HCT116 (cell line): Measurements from ENCODE around the gene COL9A3. TPM values are rescaled to one million over a fixed set of nuclear protein-coding genes. Genes with fewer than 3 reads are reported as not detected.

Source experiments
- ATAC-seq: fragments of 200-7000 bp; cut with Tn5 transposase; 2 replicates; pipeline ENCODE4 v1.9.1; 2020; ENCODE audit warnings: mild to moderate bottlenecking, moderate library complexity
- BruUV-seq: library from RNA; stranded (reverse); fragments of 400-500 nt; replicated peaks from 2 replicates; lab custom pipeline; 2021; lab: Mats Ljungman, UMichigan
- CTCF ChIA-PET: fragments of 300-600 bp; sonication (Branson Sonifier 250); formaldehyde crosslinking; loops from one replicate; lab custom pipeline; 2021; ENCODE audit warnings: antibody characterized with exemption; lab: Charles Lee
- POLR2A ChIA-PET: fragments of 300-600, 350-600 bp; sonication (Branson Sonifier 250); formaldehyde crosslinking; loops from one replicate; lab custom pipeline; 2021; ENCODE audit warnings: antibody characterized with exemption; lab: Charles Lee
- RAD21 ChIA-PET, 2 experiments: fragments of 300-600 bp; sonication (Branson Sonifier 250); formaldehyde crosslinking; loops; one replicate each; lab custom pipeline; 2023; ENCODE audit warnings: low total read pairs in 2 of 2; ENCODE audit not compliant: uncharacterized antibody in 2 of 2, unreplicated experiment in 2 of 2, low non-redundant PET in 1 of 2; lab: Charles Lee
- DNase-seq: peaks from one replicate; pipeline ENCODE4 v3.0.0-alpha.2; 2010; ENCODE audit warnings: low read depth, low spot score
- H2AFZ ChIP-seq: fragments of 200-600 bp; shearing (Covaris generic), sonication (generic); 2 replicates; pipeline ENCODE4 v1.6.1; 2017; ENCODE audit warnings: low read depth, mixed run types, mixed read lengths, antibody characterized with exemption, low read length; ENCODE audit not compliant: poor library complexity, severe bottlenecking
- H3K27ac ChIP-seq: 2 replicates; pipeline ENCODE4 v1.5.1; 2012; ENCODE audit warnings: low read depth, low read length
- H3K27me3 ChIP-seq: fragments of 200-600 bp; sonication (generic); 2 replicates; pipeline ENCODE4 v1.6.1; 2016; ENCODE audit warnings: mixed run types, low read length, mixed read lengths; ENCODE audit not compliant: insufficient read depth
- H3K36me3 ChIP-seq, 2 experiments: fragments of 200-500 bp in 1 of 2; fragments of 200-600 bp in 1 of 2; sonication (Bioruptor generic) in 1 of 2; sonication (generic) in 1 of 2; 2 replicates each; pipeline versions ENCODE4 v1.5.1 to v1.6.1; 2014 to 2016; ENCODE audit warnings: low read length in 2 of 2, inconsistent platforms in 1 of 2, mixed read lengths in 1 of 2, mixed run types in 1 of 2; ENCODE audit not compliant: insufficient read depth in 2 of 2, control insufficient read depth in 1 of 2
- H3K4me1 ChIP-seq, 2 experiments: fragments of 200-600 bp in 1 of 2; sonication (generic) in 1 of 2; 2 replicates each; pipeline versions ENCODE4 v1.5.1 to v1.6.1; 2012 to 2017; ENCODE audit warnings: low read length in 2 of 2, inconsistent platforms in 1 of 2, mild to moderate bottlenecking in 1 of 2, mixed read lengths in 1 of 2, mixed run types in 1 of 2, moderate library complexity in 1 of 2; ENCODE audit not compliant: insufficient read depth in 2 of 2, control insufficient read depth in 1 of 2
- H3K4me2 ChIP-seq: fragments of 200-600 bp; sonication (generic); 2 replicates; pipeline ENCODE4 v1.6.1; 2017; ENCODE audit warnings: mixed run types, low read length, mixed read lengths
- H3K4me3 ChIP-seq, 2 experiments: fragments of 200-600 bp in 1 of 2; sonication (generic) in 1 of 2; replicated peaks in 1 of 2; 2 replicates each; pipeline ENCODE4 v1.5.1; 2011 to 2016; ENCODE audit warnings: low read length in 2 of 2, control low read depth in 1 of 2, low read depth in 1 of 2, mild to moderate bottlenecking in 1 of 2, mixed read lengths in 1 of 2, mixed run types in 1 of 2
- H3K79me2 ChIP-seq: fragments of 200-600 bp; sonication (generic); 2 replicates; pipeline ENCODE4 v1.6.1; 2017; ENCODE audit warnings: mild to moderate bottlenecking, mixed run types, low read length, moderate library complexity, mixed read lengths; ENCODE audit not compliant: insufficient read depth
- H3K9ac ChIP-seq: fragments of 200-600 bp; sonication (generic); 2 replicates; pipeline ENCODE4 v1.6.1; 2016; ENCODE audit warnings: low read length, mixed read lengths
- H3K9me2 ChIP-seq: fragments of 200-600 bp; sonication (generic), shearing (Covaris generic); 2 replicates; pipeline ENCODE4 v1.6.1; 2017; ENCODE audit warnings: mixed run types, mild to moderate bottlenecking, moderate library complexity; ENCODE audit not compliant: insufficient read depth
- H3K9me3 ChIP-seq, 2 experiments: fragments of 200-500 bp in 1 of 2; fragments of 200-600 bp in 1 of 2; sonication (Bioruptor generic) in 1 of 2; sonication (generic) in 1 of 2; 2 replicates each; pipeline ENCODE4 v1.6.1; 2014 to 2017; ENCODE audit warnings: low read length in 2 of 2, mixed read lengths in 2 of 2, inconsistent platforms in 1 of 2, low read depth in 1 of 2, mild to moderate bottlenecking in 1 of 2, mixed run types in 1 of 2, moderate library complexity in 1 of 2; ENCODE audit not compliant: control insufficient read depth in 1 of 2, insufficient read depth in 1 of 2
- H4K20me1 ChIP-seq: fragments of 200-600 bp; sonication (generic), shearing (Covaris generic); 2 replicates; pipeline ENCODE4 v1.6.1; 2017; ENCODE audit warnings: mixed run types, mild to moderate bottlenecking, moderate library complexity; ENCODE audit not compliant: insufficient read depth
- ATF3 ChIP-seq: IDR thresholded peaks from 2 replicates; pipeline ENCODE4 v1.6.1; 2012
- CEBPB ChIP-seq: IDR thresholded peaks from 2 replicates; pipeline ENCODE4 v1.6.1; 2012; ENCODE audit warnings: low read depth
- EGR1 ChIP-seq: IDR thresholded peaks from 2 replicates; pipeline ENCODE4 v1.6.1; 2012; ENCODE audit warnings: low read depth
- EZH2 ChIP-seq: fragments of 200-600 bp; sonication (generic); IDR thresholded peaks from 2 replicates; pipeline ENCODE4 v1.6.1; 2017; ENCODE audit warnings: antibody characterized with exemption, mixed run types
- EZH2phosphoT487 ChIP-seq: fragments of 200-600 bp; IDR thresholded peaks from 2 replicates; pipeline ENCODE4 v1.6.1; 2018; ENCODE audit warnings: antibody characterized with exemption, borderline replicate concordance
- FOSL1 ChIP-seq: IDR thresholded peaks from 2 replicates; pipeline ENCODE4 v1.6.1; 2012; ENCODE audit warnings: low read depth
- MAX ChIP-seq: IDR thresholded peaks from 2 replicates; pipeline ENCODE4 v1.6.1; 2012
- POLR2A ChIP-seq: IDR thresholded peaks from 2 replicates; pipeline ENCODE4 v1.7.0; 2011; ENCODE audit warnings: borderline replicate concordance; ENCODE audit not compliant: insufficient read depth, insufficient read length; ENCODE audit errors: extremely low read depth
- SRF ChIP-seq: IDR thresholded peaks from 2 replicates; pipeline ENCODE4 v1.6.1; 2012; ENCODE audit warnings: low read depth
- TCF7L2 ChIP-seq: IDR thresholded peaks from 2 replicates; pipeline ENCODE4 v1.7.0; 2011; ENCODE audit warnings: borderline replicate concordance, inconsistent platforms; ENCODE audit not compliant: insufficient read depth, insufficient read length; ENCODE audit errors: extremely low read depth
- ZFX ChIP-seq: fragments of 450-650 bp; IDR thresholded peaks from 2 replicates; pipeline ENCODE4 v1.6.1; 2017
- ZNF274 ChIP-seq: fragments of 200-500 bp; sonication (Bioruptor generic); IDR thresholded peaks from 2 replicates; pipeline ENCODE4 v1.6.1; 2014; ENCODE audit warnings: mild to moderate bottlenecking, low read depth, low read length, inconsistent platforms
- intact Hi-C: fragments of 100-400 bp; cut with micrococcal nuclease; formaldehyde crosslinking; loops from 2 replicates; pipeline ENCODE4 v1.10.0; 2022
- total RNA-seq: library from RNA; stranded (reverse); gene quantifications from one replicate; pipeline ENCODE4 v1.2.1, GENCODE V29; 2021; ENCODE audit not compliant: unreplicated experiment
- TF ChIP-seq, protein P1 (sequence below): IDR thresholded peaks from 2 replicates; pipeline ENCODE4 v1.6.1; 2012; ENCODE audit warnings: low read depth
- TF ChIP-seq, protein P2 (sequence below): IDR thresholded peaks from 2 replicates; pipeline ENCODE4 v1.6.1; 2011; ENCODE audit warnings: mild to moderate bottlenecking, low read length, moderate library complexity; ENCODE audit not compliant: insufficient replicate concordance; ENCODE audit errors: extremely low read depth

COL9A3 gene
- total RNA-seq, 1 experiment from 2014 or later: 29.7 TPM

- intact Hi-C loops: no loop called here
- Histone ChIP-seq H3K79me2 (peaks cover 6% of the 10 kb centered on the region; the same call in 1 of the 2 replicates), H3K4me2 (no peak overlapping the region), H3K27ac (no peak overlapping the region), H2AFZ (no peak overlapping the region), H3K4me1 (peaks cover 13 to 42% of the 10 kb centered on the region in 2 experiments; a peak in 3 of 4 replicates), H3K27me3 (no peaks in the 10 kb centered on the region), H3K4me3 (no peak overlapping the region), H3K9ac (no peak overlapping the region), H3K9me3 (no peaks in the 10 kb centered on the region), H3K9me2 (no peaks in the 10 kb centered on the region), H4K20me1 (no peaks in the 10 kb centered on the region), H3K36me3 (no peaks in the 10 kb centered on the region)
- no peak for ATAC-seq
- no TSS peak for BruUV-seq
- POLR2A ChIA-PET: interaction anchor here (2.0 kb wide), 1 partner anchor 21 kb away, joined by 9 read pairs; no protein-coding TSS in a partner anchor
- DNase-seq: no peak
- CTCF ChIA-PET: interaction anchor here (1.8 kb wide), 1 partner anchor 18 kb away, joined by 6 read pairs; no protein-coding TSS in a partner anchor
- RAD21 ChIA-PET: no interaction called here
- TF ChIP-seq ZFX: no peak
- TF ChIP-seq EGR1: no peak
- no peak for TF ChIP-seq FOSL1
- no peak for TF ChIP-seq SRF
- no peak for TF ChIP-seq CEBPB
- TF ChIP-seq POLR2A: no peak
- no peak for TF ChIP-seq TCF7L2
- TF ChIP-seq, protein P1, sequence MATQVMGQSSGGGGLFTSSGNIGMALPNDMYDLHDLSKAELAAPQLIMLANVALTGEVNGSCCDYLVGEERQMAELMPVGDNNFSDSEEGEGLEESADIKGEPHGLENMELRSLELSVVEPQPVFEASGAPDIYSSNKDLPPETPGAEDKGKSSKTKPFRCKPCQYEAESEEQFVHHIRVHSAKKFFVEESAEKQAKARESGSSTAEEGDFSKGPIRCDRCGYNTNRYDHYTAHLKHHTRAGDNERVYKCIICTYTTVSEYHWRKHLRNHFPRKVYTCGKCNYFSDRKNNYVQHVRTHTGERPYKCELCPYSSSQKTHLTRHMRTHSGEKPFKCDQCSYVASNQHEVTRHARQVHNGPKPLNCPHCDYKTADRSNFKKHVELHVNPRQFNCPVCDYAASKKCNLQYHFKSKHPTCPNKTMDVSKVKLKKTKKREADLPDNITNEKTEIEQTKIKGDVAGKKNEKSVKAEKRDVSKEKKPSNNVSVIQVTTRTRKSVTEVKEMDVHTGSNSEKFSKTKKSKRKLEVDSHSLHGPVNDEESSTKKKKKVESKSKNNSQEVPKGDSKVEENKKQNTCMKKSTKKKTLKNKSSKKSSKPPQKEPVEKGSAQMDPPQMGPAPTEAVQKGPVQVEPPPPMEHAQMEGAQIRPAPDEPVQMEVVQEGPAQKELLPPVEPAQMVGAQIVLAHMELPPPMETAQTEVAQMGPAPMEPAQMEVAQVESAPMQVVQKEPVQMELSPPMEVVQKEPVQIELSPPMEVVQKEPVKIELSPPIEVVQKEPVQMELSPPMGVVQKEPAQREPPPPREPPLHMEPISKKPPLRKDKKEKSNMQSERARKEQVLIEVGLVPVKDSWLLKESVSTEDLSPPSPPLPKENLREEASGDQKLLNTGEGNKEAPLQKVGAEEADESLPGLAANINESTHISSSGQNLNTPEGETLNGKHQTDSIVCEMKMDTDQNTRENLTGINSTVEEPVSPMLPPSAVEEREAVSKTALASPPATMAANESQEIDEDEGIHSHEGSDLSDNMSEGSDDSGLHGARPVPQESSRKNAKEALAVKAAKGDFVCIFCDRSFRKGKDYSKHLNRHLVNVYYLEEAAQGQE: no peak
- TF ChIP-seq EZH2phosphoT487: no peak
- TF ChIP-seq ATF3: no peak
- TF ChIP-seq, protein P2, sequence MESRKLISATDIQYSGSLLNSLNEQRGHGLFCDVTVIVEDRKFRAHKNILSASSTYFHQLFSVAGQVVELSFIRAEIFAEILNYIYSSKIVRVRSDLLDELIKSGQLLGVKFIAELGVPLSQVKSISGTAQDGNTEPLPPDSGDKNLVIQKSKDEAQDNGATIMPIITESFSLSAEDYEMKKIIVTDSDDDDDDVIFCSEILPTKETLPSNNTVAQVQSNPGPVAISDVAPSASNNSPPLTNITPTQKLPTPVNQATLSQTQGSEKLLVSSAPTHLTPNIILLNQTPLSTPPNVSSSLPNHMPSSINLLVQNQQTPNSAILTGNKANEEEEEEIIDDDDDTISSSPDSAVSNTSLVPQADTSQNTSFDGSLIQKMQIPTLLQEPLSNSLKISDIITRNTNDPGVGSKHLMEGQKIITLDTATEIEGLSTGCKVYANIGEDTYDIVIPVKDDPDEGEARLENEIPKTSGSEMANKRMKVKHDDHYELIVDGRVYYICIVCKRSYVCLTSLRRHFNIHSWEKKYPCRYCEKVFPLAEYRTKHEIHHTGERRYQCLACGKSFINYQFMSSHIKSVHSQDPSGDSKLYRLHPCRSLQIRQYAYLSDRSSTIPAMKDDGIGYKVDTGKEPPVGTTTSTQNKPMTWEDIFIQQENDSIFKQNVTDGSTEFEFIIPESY: no peak
- TF ChIP-seq MAX: no peak
- no peak for TF ChIP-seq ZNF274
- no peak for TF ChIP-seq EZH2
- TF ChIP-seq, all 23 proteins: peak for 0
Observed at GRCh38 chr20:62772990-62773844, 43.6 kb upstream of the COL9A3 start.
